Sigmoid colon (tissue), 7 donors: ENCODE data around the gene CALU. TPM values are rescaled to one million over a fixed set of nuclear protein-coding genes. Genes with fewer than 3 reads are reported as not detected.
A peak's percentile ranks its signal among the peaks of the same experiment; 100 is the strongest.

Source experiments
- DNase-seq: peaks from one replicate; pipeline ENCODE4 v3.0.0-alpha.2; 2019
- H3K27ac ChIP-seq, 4 donors: fragments of 200-600 bp; sonication (generic); one replicate each; pipeline ENCODE4 v1.5.1; 2016 to 2019; ENCODE audit warnings: mild to moderate bottlenecking in 1 of 4
- H3K27me3 ChIP-seq, 3 donors: fragments of 200-600 bp; sonication (generic); one replicate each; pipeline ENCODE4 v1.5.1; 2019; ENCODE audit warnings: mild to moderate bottlenecking in 1 of 3
- H3K36me3 ChIP-seq, 4 donors: fragments of 200-600 bp; sonication (generic); one replicate each; pipeline ENCODE4 v1.5.1; 2016 to 2019
- H3K4me1 ChIP-seq, 4 donors: fragments of 200-600 bp; sonication (generic); one replicate each; pipeline ENCODE4 v1.5.1; 2017 to 2019
- H3K4me3 ChIP-seq, 4 donors: fragments of 200-600 bp; sonication (generic); one replicate each; pipeline ENCODE4 v1.5.1; 2017 to 2019; ENCODE audit warnings: mild to moderate bottlenecking in 2 of 4, moderate library complexity in 1 of 4
- H3K9me3 ChIP-seq, 4 donors: fragments of 200-600 bp in 3 of 4; sonication (generic) in 3 of 4; one replicate each; pipeline versions ENCODE4 v1.5.1 to v1.6.1; 2013 to 2019
- EP300 ChIP-seq, 4 donors: sonication (generic); formaldehyde crosslinking; IDR thresholded peaks; one replicate each; pipeline ENCODE4 v1.6.1; 2017; ENCODE audit warnings: antibody characterized with exemption in 4 of 4
- POLR2A ChIP-seq, 2 donors: fragments of 450-650 bp; IDR thresholded peaks; one replicate each; pipeline ENCODE4 v1.6.1; 2016; ENCODE audit warnings: antibody characterized with exemption in 2 of 2, mild to moderate bottlenecking in 2 of 2, moderate library complexity in 2 of 2
- POLR2AphosphoS5 ChIP-seq, 4 donors: sonication (generic); formaldehyde crosslinking; IDR thresholded peaks; one replicate each; pipeline ENCODE4 v1.6.1; 2017; ENCODE audit warnings: antibody characterized with exemption in 4 of 4
- WGBS, 2 donors: extraction: QIAGEN DNeasy Blood & Tissue Kit; methylation state at CpG; one replicate each; pipeline ENCODE4 v1.1.7; 2013; 5-methylcytosine and 5-hydroxymethylcytosine counted together
- intact Hi-C: fragments of 100-400 bp; cut with DNase I; formaldehyde crosslinking; loops from one replicate; pipeline ENCODE4 v1.15.1; 2023
- polyA plus RNA-seq, 3 donors: library from polyadenylated mRNA; stranded (reverse); fragments of 200-250 nt; gene quantifications; one replicate each; pipeline ENCODE4 v1.2.3, GENCODE V29; 2013
- total RNA-seq, 4 donors: library from RNA; depleted of rRNA; stranded (reverse); fragments of >200 nt; gene quantifications; one replicate each; pipeline ENCODE4 v1.1.0, GENCODE V29; 2016
- TF ChIP-seq, protein P1 (sequence below), 4 experiments: fragments of 450-650 bp in 3 of 4; fragments of 200-600 bp in 1 of 4; IDR thresholded peaks; one replicate each; pipeline ENCODE4 v1.5.1; 2016 to 2019; ENCODE audit warnings: antibody characterized with exemption in 4 of 4, mild to moderate bottlenecking in 3 of 4, moderate library complexity in 2 of 4
- donor health status: healthy with polysubstance abuse.
- donor health status: Bipolar disorder and iron deficiency.
- donor health status: healthy.

CALU gene
- total and polyA plus RNA-seq, 7 donors = 14.4 to 250 (median 153) TPM

DNA sequence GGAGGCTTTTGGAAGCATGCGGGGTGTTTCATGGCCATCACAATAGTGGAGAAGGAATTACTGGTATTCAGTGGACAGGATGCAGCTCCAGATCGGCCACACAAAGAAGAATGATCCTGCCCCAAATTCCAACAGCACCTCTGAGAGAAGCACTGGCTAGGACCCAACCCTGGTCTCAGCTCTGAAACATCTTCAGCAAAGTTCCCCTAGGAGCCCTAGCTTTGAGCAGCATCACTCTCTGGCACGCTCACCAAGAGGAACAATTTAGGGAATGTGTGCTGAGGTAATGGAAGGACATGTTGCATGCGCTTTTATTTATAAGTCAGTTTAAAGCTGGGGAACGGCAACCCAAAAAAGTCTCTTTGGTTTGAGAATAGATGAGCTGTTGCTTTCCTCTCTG lies 42.0 kb downstream of the CALU start:
- peak; percentile 78 for DNase-seq
- H3K27ac ChIP-seq = peak overlapping the region; percentile 78 to 86 (median 82)
- no peak for TF ChIP-seq POLR2A (IDR thresholded peaks at IDR 0.05)
- TF ChIP-seq POLR2AphosphoS5 (IDR thresholded peaks at IDR 0.05) = no peak
- TF ChIP-seq, protein P1, sequence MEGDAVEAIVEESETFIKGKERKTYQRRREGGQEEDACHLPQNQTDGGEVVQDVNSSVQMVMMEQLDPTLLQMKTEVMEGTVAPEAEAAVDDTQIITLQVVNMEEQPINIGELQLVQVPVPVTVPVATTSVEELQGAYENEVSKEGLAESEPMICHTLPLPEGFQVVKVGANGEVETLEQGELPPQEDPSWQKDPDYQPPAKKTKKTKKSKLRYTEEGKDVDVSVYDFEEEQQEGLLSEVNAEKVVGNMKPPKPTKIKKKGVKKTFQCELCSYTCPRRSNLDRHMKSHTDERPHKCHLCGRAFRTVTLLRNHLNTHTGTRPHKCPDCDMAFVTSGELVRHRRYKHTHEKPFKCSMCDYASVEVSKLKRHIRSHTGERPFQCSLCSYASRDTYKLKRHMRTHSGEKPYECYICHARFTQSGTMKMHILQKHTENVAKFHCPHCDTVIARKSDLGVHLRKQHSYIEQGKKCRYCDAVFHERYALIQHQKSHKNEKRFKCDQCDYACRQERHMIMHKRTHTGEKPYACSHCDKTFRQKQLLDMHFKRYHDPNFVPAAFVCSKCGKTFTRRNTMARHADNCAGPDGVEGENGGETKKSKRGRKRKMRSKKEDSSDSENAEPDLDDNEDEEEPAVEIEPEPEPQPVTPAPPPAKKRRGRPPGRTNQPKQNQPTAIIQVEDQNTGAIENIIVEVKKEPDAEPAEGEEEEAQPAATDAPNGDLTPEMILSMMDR (IDR thresholded peaks at IDR 0.05) = no peak
- no peak for TF ChIP-seq EP300 (IDR thresholded peaks at IDR 0.05)
- H3K4me3 ChIP-seq = no peak overlapping the region
- intact Hi-C loops = no loop called here
- H3K27me3 ChIP-seq = no peaks in the 10 kb centered on the region
- H3K36me3 ChIP-seq = no peaks in the 10 kb centered on the region
- H3K9me3 ChIP-seq = peaks cover 0 to 4% (median 0%) of the 10 kb centered on the region in 4 donors
- WGBS, 2 donors = 86 to 91% methylated on average over 5 of the region's 5 CpGs
- H3K4me1 ChIP-seq = peaks cover 0 to 31% (median 28%) of the 10 kb centered on the region in 4 donors

DNA sequence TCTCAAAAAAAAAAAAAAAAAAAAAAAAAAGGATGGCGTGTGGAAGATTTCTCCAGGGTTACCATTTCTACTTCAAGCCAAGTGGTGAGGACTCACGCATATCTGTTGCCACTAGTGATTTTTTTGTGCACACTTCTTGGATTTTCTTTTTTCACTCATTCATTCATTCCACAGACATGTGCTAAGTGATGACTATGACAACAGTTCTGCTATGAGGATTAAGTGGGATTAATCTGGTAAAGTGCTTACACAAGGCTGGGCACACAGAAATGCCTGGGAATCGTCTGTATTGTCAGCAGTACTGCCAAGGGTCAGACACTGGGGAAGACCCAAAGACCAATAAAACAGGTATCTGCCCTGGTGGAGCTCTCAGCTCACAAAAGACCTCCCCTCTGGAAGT lies 42.7 kb downstream of the CALU start:
- intact Hi-C loops = no loop called here
- Histone ChIP-seq H3K27me3 (no peaks in the 10 kb centered on the region), H3K9me3 (peaks cover 0 to 4% (median 0%) of the 10 kb centered on the region in 4 donors), H3K4me1 (peaks cover 0 to 31% (median 28%) of the 10 kb centered on the region in 4 donors), H3K36me3 (no peaks in the 10 kb centered on the region), H3K27ac (peak overlapping the region; percentile 78 to 86 (median 82)), H3K4me3 (no peak overlapping the region)
- WGBS, 2 donors = 67 to 77% methylated on average over 3 of the region's 3 CpGs
- TF ChIP-seq, protein P1 (IDR thresholded peaks at IDR 0.05) = no peak
- TF ChIP-seq POLR2AphosphoS5 (IDR thresholded peaks at IDR 0.05) (no peak), POLR2A (IDR thresholded peaks at IDR 0.05) (no peak), EP300 (IDR thresholded peaks at IDR 0.05) (no peak)
- DNase-seq = no peak

DNA sequence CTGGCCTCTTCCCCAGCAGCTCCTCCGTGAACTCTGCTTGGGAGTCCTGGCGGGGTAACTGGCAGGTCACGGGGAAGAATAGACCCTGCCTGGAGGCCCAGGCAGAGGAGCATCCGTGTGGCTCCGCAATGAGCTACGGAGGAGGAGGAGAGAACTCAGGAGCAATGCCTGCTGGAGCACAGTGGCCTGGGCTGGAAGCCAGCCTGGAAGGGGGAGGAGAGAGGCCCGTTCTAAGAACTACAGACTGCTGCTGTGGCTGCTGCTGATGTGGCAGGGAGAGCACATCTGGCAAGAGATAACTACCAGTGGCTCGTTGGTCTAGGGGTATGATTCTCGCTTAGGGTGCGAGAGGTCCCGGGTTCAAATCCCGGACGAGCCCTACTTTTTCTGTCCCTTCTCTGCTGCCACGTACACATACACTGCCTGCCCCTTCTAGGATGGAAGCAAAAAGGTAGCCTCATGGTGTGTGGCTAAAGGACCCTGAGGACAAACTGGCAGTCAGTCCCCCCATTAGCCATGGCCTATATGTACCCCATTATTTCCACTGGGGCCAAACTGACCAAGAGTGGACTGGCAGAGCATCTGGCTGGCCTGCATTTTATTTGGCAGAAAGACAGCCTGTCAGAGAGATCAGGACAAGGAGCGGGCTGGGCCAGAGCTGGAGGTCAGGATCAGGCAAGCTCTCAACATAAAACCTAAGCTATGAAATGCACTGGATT lies 44.1 kb downstream of the CALU start:
- Histone ChIP-seq H3K4me3 (no peak overlapping the region), H3K9me3 (no peaks in the 10 kb centered on the region), H3K27ac (peak overlapping the region; percentile 78 to 86 (median 82)), H3K4me1 (peaks cover 0 to 31% (median 28%) of the 10 kb centered on the region in 4 donors), H3K27me3 (no peaks in the 10 kb centered on the region), H3K36me3 (no peaks in the 10 kb centered on the region)
- intact Hi-C loops = no loop called here
- TF ChIP-seq EP300 (IDR thresholded peaks at IDR 0.05) (no peak), POLR2AphosphoS5 (IDR thresholded peaks at IDR 0.05) (peak; percentile 24 to 59 (median 52)), POLR2A (IDR thresholded peaks at IDR 0.05) (no peak)
- 64 to 75% methylated on average over 15 of the region's 15 CpGs for WGBS, 2 donors
- DNase-seq = peak; percentile 93

DNA sequence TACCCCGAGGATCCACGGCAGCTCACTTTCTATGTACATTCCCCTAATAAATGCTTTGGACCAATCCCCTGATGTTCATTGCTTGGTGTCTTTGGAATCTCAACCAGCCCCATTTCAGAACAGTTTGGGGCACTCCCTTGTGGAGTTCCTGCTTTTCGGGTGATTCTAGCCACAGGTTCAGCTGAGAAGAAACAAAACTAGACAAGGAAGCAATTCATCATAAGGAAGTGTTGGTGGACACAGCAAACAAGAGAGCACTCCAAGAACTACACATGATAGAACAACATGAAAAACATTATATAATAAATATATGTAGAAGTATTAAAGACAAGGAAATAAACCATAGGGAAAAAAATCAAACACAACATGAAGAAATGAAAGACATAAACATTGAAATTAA lies 46.6 kb downstream of the CALU start:
- H3K4me3 ChIP-seq = no peak overlapping the region
- intact Hi-C loops = no loop called here
- DNase-seq = no peak
- no peaks in the 10 kb centered on the region for H3K36me3 ChIP-seq
- H3K4me1 ChIP-seq = peaks cover 0 to 35% (median 32%) of the 10 kb centered on the region in 4 donors
- no peaks in the 10 kb centered on the region for H3K9me3 ChIP-seq
- no peak overlapping the region for H3K27ac ChIP-seq
- H3K27me3 ChIP-seq = no peaks in the 10 kb centered on the region
- 25 to 61% methylated on average over 3 of the region's 3 CpGs for WGBS, 2 donors
- TF ChIP-seq EP300 (IDR thresholded peaks at IDR 0.05) (no peak), POLR2A (IDR thresholded peaks at IDR 0.05) (no peak), POLR2AphosphoS5 (IDR thresholded peaks at IDR 0.05) (no peak)
- TF ChIP-seq, protein P1 (IDR thresholded peaks at IDR 0.05) = no peak

DNA sequence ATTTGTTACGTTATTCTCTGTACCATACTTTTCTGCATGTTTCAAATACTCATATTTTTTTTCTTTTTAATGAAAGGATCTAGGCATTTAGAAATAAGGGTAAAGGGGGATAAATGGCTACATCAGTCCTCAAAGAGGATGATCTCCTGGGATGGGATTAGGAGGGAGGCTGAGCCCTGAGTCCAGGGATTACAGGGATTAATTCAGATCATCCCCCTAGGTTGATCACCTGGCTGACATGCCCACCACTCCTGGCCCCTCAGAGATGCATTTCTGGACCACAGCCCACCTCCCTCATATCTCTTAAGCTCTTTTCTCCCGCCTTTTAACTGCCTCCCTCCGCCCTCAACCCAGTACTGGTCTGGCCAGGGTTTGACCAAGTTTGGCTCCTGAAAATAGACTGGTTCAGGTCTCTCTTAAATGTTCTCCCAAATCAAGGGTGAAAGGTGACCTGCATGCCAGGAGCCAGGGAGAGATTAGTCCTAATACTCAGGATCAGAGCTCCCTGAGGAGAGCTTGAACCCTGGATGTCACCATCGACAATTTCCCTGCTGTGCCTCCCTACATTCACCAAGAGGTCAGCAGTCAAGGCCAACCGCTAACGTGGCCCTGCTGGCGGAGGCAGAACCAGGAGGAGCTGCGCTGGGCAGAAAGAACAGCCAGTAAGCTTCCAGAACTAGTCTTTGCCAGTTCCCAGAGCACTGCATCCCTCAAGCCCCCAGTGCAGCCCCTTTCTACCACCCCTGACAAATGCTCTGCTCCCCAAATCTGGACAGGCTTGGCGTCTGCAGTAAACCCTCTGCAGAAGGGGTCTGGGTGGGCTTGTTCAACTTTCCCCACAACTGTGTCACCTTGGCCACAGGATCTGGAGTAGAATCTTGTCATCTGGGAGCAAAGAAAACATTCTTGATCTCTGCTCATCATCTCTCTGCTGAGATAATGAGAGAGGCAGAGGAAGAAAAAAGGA lies 49.6 kb downstream of the CALU start:
- H3K4me3 ChIP-seq = no peak overlapping the region
- intact Hi-C loops = no loop called here
- H3K9me3 ChIP-seq = no peaks in the 10 kb centered on the region
- 80 to 82% methylated on average over 9 of the region's 9 CpGs for WGBS, 2 donors
- TF ChIP-seq POLR2A (IDR thresholded peaks at IDR 0.05) (no peak), POLR2AphosphoS5 (IDR thresholded peaks at IDR 0.05) (no peak), EP300 (IDR thresholded peaks at IDR 0.05) (no peak)
- TF ChIP-seq, protein P1 (IDR thresholded peaks at IDR 0.05) = no peak
- DNase-seq = no peak
- peak overlapping the region in 2 of 4 donors; percentile 83 to 90 for H3K27ac ChIP-seq
- H3K36me3 ChIP-seq = no peaks in the 10 kb centered on the region
- H3K27me3 ChIP-seq = no peaks in the 10 kb centered on the region
- H3K4me1 ChIP-seq = peaks cover 0 to 31% (median 24%) of the 10 kb centered on the region in 4 donors
